Erythroblast (primary cell): ENCODE results near the gene DOCK4.

ENCODE experiments used
- DNase-seq, 2 experiments: peaks; one replicate each; lab custom pipeline; 2025; lab: John Stamatoyannopoulos, UW
- GATA1 ChIP-seq: IDR thresholded peaks from 2 replicates; pipeline ENCODE4 v1.6.1; 2011; ENCODE audit warnings: low read depth, mild to moderate bottlenecking, control low read depth, low read length, moderate library complexity
- POLR2A ChIP-seq: IDR thresholded peaks from 2 replicates; pipeline ENCODE4 v1.6.1; 2011; ENCODE audit warnings: mild to moderate bottlenecking, low read length

DOCK4 gene

GRCh38 chr7:112104120-112104519, 102.1 kb downstream of the DOCK4 start:
- DNase-seq, result no peak
- no peak for TF ChIP-seq GATA1
- TF ChIP-seq POLR2A, result no peak

DNA sequence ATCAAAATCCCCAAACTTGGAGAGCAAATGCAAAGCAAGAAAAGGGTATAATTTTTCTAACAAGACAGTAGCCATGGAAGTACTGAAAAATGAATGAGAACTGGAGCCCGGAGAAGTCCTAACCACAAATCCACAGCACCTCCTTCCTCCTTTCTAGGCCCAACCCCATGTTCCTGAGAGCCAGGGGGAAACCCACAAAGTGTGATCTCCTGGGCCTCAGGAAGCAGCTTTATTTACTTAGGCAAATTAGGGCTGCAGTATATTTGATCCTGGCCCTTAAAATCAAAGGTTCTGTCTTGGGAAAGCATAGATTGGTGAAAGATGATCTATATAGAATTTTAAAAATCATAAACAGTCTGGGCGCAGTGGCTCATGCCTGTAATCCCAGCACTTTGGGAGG, 103.0 kb downstream of the DOCK4 start:
- DNase-seq, result no peak

DNA sequence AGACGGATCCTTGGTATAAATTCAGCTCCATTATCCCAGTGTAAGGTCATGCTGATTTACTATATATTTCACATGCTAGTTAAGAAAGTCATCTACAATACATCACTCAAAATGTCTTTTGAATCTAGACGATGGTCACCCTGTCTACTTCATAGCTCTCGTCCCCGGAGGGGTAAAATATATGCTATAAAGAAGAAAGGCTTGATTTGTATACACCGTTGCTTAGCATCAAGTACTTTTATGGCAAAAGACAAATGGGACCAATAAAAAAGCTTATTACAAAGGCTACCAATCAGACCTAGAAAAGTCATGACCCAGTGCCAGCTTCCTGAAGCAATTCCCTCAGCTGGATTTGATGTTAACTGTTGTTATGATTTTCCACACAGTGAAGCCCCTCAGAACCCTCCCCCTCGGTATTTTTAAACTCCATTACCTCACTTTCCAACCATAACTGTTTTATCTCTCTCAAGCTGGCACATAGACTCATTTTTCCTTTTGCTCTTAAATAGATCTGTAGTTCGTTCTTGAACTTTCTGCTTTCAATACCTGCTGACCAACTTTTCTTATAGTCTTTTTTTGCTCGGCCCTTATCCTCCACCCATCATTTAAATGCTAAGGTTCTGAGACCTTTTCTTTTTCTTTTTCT, 104.9 kb downstream of the DOCK4 start:
- TF ChIP-seq POLR2A, result no peak
- no peak for TF ChIP-seq GATA1
- DNase-seq, result no peak

More for the DNA sequence above, 103.0 kb downstream of the DOCK4 start:
- no peak for TF ChIP-seq GATA1
- no peak for TF ChIP-seq POLR2A

- TF ChIP-seq POLR2A (no peak), GATA1 (no peak)
- no peak for DNase-seq
These were observed 108.7 kb downstream of the DOCK4 start for GRCh38 chr7:112097524-112097923.

GRCh38 chr7:112093409-112093808, 112.8 kb downstream of the DOCK4 start:
- no peak for DNase-seq
- TF ChIP-seq GATA1 (no peak), POLR2A (no peak)

DNA sequence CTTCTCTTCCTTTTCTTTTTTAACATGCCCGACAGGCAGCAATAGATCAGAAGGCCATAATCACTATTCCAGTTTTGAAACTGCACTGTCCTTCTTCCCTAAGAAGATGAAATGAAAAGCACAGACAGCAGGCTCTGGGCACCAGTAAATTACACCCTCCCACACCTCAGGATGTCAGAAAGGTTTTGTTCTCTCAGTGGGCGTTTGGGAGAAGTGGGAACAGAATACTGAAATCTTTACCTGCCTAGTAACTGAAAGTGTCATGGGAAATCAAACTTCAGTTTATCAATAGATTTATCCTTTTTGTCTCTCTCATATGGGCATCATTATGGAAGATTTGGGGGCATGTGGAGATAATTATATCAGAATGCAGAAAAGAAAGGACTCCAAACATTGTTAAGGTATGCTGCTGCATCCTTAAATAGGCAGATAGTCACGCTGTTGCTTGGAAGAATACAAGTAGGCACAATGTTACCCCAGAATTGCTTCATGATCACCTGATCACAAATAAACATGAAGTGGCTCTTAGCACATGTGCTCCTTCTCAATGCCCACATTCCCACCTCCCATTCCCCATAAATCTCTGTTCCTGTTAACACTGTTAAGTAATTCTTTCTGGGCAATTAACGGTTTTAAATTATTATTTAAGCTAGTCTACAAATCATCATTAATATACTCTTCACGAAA, 113.3 kb downstream of the DOCK4 start:
- no peak for DNase-seq
- TF ChIP-seq POLR2A (no peak), GATA1 (no peak)

- TF ChIP-seq GATA1, result no peak
- no peak for TF ChIP-seq POLR2A
These were observed 113.9 kb downstream of the DOCK4 start for GRCh38 chr7:112092306-112092705.

DNA sequence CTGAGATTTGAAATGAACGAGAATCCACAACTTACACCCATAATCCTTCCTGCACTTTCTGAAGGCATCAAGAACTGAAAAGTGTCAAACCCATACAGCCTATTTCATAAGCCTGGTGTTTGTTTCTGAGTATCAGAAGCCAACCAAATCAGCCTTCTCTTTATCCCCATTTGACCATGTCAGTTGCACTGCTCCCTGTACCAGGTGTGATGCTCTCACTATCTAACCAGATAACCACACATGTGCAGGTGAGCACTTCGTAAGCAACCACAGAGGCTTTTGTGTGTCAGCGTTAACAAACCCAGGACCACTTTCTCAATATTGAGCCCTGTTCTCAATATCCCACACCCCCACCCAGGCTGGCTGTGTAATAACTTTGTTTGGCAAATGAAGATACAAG, 114.4 kb downstream of the DOCK4 start:
- no peak for DNase-seq
- no peak for TF ChIP-seq GATA1
- no peak for TF ChIP-seq POLR2A

More at GRCh38 chr7:112092306-112092705, 113.9 kb downstream of the DOCK4 start:
- DNase-seq, result no peak

DNA sequence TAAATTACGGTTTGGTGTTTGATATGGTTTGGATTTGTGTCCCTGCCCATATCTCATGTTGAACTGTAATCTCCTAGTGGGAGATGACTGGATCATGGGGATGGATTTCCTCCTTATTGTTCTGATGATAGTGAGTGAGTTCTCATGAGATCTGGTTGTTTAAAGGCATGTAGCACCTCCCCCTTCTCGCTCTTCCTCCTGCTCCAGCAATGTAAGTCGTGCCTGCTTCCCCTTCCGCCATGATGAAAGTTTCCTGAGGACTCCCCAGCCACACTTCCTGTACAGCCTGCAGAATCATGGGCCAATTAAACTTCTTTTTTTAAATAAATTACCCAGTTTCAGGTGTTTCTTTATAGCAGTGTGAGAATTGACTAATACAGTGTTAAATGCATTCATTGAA, 116.6 kb downstream of the DOCK4 start:
- DNase-seq, result no peak
- TF ChIP-seq POLR2A (no peak), GATA1 (no peak)

DNA sequence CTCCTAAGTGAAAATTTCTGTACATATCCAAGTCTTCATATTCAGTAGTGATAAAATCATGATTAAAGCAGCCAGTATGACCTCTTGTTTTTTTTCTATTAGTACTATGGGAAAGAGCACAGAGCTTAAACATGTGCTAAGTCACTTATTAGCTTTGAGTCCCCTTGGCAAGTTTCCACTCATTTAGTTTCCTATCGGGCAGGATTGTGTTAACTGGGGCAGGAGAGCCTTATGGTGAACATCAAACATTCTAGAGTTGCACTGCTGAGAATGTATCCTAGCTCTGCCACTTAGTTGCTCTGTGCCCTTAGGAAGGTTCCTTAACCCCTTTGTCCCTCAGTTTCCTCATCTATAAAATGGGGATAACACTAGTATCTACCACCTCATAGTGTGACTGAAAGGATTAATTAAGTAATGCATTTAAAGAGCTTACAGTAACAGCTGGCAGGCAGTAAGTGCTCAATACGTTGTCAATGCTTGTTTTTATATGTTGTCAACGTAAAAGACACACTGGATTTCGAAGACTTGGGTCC, 117.6 kb downstream of the DOCK4 start:
- TF ChIP-seq GATA1 (no peak), POLR2A (no peak)
- no peak for DNase-seq

- no peak for DNase-seq
These were observed 119.5 kb downstream of the DOCK4 start for GRCh38 chr7:112086496-112087254.

DNA sequence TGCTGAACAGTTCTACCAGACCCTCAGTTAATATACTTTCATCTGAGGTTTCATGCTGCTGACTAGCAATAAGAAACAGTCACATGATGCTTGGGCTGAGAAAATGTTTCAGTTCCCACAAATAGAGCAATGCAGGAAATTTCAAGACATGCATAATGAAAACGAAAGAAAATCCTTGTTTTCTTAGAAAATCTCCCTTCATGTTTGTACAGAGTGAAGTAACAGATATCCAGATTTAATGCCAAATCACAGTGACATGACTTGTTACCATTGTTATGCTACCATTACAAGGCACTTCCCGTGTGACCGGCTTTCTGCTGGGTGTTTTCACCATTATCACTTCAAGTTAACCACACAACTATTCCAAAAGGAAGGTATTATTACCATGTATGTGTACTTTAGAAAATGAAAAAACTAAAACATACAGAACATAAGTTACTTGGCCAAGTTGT, 121.7 kb downstream of the DOCK4 start:
- DNase-seq, result no peak
- TF ChIP-seq GATA1 (no peak), POLR2A (no peak)

More at GRCh38 chr7:112086496-112087254, 119.5 kb downstream of the DOCK4 start:
- no peak for TF ChIP-seq GATA1
- TF ChIP-seq POLR2A, result no peak

GRCh38 chr7:112083776-112084355, 122.3 kb downstream of the DOCK4 start:
- no peak for TF ChIP-seq POLR2A
- DNase-seq, result no peak

- DNase-seq, result no peak
- no peak for TF ChIP-seq POLR2A
- TF ChIP-seq GATA1, result no peak
These were observed 123.9 kb downstream of the DOCK4 start for GRCh38 chr7:112082306-112082705.
